Astrocyte of the cerebellum (primary cell): ENCODE measurements around the gene QSOX1.

ENCODE experiments used
- DNase-seq: peaks from one replicate; pipeline ENCODE4 v3.0.0-alpha.2; 2011; ENCODE audit warnings: low read depth
- H3K4me3 ChIP-seq: 2 replicates; pipeline ENCODE4 v1.5.1; 2011; ENCODE audit warnings: mild to moderate bottlenecking, low read depth, low read length, moderate library complexity
- in situ Hi-C: cut with HindIII; loops from 2 replicates; pipeline ENCODE4 v1.10.0; 2017; ENCODE audit warnings: low sequenced_read_pairs
- TF ChIP-seq, protein P1 (sequence below): IDR thresholded peaks from 2 replicates; pipeline ENCODE4 v1.5.1; 2012; ENCODE audit warnings: low read length, low read depth, moderate library complexity, mild to moderate bottlenecking; ENCODE audit errors: missing control alignments

The QSOX1 gene

DNA sequence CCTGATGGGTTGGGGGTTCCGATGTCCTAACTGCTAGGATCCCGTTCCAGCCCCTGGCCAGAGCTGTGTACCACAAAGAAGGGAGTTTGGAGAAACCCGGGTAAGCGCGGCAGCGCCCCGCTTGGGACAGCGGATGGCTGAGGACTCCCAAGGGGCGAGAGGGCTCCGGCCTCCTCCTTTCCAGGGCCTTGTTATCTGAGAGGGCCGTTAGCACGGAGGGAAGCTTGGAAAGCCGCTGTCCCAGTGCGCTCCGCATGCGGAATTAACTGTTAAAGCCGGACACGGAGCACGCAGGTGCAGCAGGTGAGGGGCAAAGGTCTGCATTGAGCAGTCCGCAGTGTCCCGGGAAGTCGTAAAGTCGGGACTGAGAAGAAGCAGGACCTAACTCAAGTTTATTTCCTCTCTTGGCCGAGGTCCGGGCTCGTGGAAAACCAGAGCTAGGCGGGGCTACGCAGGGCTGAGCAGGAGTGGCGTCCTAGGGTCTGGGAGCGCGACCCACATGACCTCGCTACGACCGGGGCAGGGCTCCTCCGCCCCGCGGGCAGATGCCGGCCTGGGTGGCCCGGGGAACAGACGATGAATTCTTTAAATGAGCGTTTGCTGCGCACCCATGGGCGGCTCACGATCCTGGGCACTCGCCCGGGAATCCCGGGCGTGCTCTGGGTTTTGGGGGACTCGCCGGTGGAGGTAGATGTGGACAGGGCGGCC, 79.9 kb downstream of the QSOX1 start:
- H3K4me3 ChIP-seq = no peak overlapping the region
- TF ChIP-seq, protein P1, sequence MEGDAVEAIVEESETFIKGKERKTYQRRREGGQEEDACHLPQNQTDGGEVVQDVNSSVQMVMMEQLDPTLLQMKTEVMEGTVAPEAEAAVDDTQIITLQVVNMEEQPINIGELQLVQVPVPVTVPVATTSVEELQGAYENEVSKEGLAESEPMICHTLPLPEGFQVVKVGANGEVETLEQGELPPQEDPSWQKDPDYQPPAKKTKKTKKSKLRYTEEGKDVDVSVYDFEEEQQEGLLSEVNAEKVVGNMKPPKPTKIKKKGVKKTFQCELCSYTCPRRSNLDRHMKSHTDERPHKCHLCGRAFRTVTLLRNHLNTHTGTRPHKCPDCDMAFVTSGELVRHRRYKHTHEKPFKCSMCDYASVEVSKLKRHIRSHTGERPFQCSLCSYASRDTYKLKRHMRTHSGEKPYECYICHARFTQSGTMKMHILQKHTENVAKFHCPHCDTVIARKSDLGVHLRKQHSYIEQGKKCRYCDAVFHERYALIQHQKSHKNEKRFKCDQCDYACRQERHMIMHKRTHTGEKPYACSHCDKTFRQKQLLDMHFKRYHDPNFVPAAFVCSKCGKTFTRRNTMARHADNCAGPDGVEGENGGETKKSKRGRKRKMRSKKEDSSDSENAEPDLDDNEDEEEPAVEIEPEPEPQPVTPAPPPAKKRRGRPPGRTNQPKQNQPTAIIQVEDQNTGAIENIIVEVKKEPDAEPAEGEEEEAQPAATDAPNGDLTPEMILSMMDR = no peak
- no peak for DNase-seq
- in situ Hi-C loops = no loop called here

DNA sequence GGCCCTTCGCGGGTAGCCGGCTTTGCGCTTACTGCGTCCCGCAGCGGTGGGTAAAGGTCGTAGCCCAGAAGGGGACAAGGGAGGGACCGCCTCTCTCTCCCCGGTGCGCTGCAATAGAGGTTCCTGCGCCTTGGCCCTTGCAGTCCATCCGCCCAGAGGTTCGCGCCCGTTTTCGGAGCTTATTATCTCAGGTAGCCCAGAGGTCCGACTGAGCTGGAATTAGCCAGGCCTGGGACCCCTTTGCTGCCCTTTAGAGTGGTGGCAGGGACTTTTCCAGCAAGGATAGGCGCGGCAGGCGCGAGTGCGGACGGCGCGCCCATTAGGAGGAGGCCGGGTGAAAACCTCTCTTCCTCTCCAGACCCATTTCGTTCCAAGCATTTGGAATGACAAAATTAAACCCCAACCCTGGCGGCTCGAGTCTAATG, 80.4 kb downstream of the QSOX1 start:
- H3K4me3 ChIP-seq = no peak overlapping the region
- no peak for DNase-seq
- TF ChIP-seq, protein P1 = no peak
- in situ Hi-C loops = no loop called here

DNA sequence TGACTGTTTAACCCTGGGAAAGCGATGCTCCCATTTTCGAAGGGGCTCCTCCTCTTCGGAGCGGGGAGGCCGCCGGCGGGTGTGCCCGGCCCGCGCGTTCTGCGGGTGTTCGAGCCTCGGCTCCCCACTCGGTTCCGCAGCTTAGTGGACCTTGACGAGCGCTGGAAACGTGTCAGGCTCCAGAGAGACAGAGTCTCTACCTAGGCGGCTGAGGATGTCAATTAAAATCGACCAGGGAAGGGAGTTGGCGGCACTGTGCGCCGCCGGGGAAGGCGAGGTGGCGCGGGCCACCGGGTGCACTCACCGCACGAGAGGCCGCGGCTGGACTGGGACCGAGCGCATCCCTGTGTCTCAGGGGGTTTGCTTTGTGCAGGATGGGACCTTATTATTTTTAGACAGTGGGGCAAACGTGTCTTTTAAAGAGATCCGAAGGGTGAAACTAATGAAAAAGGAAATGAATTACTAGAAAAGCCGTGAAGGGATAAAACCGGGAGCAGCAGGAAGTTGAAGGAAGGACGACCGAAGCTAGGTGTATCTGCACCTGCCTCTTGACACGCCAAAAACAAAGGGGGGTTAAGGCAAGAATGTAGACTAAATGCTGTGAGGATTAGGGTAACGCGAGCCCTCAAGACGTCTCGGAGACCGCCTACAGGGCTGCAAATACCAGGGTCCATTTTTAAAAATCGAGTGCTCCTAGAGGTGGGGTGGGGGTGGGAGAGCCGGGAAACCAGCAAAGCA, 81.0 kb downstream of the QSOX1 start:
- in situ Hi-C loops = no loop called here
- TF ChIP-seq, protein P1 = no peak
- H3K4me3 ChIP-seq = no peak overlapping the region
- no peak for DNase-seq

DNA sequence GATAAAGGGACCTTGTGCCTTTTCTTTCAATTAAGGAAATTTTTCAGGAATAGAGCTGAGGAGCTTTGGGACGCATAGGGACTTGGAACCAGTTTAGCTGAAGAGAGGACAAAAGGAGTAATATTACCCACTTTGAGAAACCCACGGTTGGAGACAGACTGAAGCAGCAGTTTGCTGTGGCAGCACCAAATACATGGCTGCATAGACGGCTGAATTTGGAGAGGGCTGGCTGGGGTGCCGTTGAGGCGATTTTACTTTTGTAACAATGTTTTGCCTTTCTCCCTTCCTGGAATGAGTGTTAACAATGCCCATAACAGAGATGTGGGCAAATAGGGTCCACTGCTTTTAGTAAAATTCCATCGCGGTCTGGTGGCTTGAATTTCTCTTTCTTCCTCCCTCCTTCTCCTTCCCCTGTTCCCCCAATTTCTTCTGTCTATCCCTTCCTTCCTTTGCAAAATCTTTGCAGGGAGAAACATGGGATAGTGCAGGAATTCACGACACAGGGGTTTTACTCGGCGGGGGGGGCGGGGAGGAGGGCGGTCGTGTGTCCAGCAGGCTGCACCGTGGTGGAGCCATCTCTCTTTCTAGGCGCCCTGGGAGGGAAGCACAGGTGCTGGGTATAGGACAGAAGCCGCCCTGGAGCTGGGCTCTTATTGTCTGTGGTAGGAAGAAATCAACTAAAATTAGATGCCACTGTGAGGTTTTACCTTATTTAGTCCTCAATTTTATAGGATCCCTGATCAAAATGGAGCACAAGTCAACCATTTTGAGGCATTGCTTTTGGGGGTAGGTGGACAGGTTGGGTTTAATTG, 82.2 kb downstream of the QSOX1 start:
- DNase-seq = no peak
- TF ChIP-seq, protein P1 = no peak
- in situ Hi-C loops = no loop called here
- H3K4me3 ChIP-seq = no peak overlapping the region

DNA sequence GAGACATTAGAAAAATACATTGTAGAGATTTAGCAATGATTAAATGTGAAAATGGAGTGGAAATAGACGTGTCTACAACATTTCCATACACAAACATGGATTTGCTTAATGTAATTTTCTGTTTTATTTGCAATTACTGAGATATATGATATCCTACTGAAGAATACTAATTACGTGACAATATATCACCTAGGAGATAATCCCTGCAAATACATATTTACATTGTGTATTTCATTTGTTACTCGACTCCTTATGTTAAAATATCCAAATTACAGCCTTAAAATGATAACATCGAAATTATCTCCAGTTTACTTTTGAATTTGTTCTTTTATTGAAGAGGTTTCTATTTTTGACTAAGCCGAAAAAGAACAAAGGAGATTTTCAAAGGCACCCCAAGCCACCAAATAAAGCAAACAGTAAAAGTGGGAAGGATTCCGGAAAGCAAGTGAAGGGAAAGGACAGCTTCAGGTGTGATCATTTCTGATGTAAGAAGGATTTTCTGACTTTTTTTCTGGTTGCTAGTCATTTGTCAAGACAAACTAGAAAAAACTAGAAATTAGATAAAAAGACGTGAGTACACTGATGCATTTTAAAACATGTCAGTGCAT, 83.3 kb downstream of the QSOX1 start:
- TF ChIP-seq, protein P1 = no peak
- no peak overlapping the region for H3K4me3 ChIP-seq
- in situ Hi-C loops = no loop called here
- DNase-seq = no peak

DNA sequence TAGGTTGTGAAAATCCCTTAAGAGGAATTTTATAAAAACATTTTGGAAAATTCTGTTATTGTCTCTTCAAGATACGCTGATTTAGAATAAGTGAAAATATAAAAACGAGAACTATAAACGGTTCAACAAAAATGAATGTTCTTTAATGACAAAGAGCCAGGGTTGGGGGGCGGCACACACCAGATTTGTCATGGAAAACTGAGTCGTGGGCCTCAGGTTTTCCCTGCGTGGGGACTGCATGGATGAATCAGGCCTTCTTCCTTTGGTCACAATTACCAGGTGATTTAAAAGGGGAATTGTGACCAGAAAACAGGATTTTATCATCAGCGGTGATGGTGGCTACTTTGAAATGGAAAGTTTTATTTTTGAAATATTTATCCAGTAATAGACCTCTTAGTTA, 84.0 kb downstream of the QSOX1 start:
- no peak for DNase-seq
- in situ Hi-C loops = no loop called here
- no peak overlapping the region for H3K4me3 ChIP-seq
- TF ChIP-seq, protein P1 = no peak
